Caco-2 (cell line): ENCODE data around the gene NXPH3. TPM values are rescaled to one million over a fixed set of nuclear protein-coding genes. Genes with fewer than 3 reads are reported as not detected.
A peak's percentile ranks its signal among the peaks of the same experiment; 100 is the strongest.

ENCODE experiments used
- BruUV-seq: library from RNA; stranded (reverse); fragments of 400-500 nt; replicated peaks from 2 replicates; lab custom pipeline; 2021; lab: Mats Ljungman, UMichigan
- CTCF ChIA-PET: fragments of 300-600 bp; sonication (Branson Sonifier 250); formaldehyde crosslinking; loops from one replicate; lab custom pipeline; 2022; ENCODE audit warnings: antibody characterized with exemption; lab: Charles Lee
- POLR2A ChIA-PET: fragments of 300-600 bp; sonication (Branson Sonifier 250); formaldehyde crosslinking; loops from one replicate; lab custom pipeline; 2022; ENCODE audit warnings: antibody characterized with exemption; lab: Charles Lee
- DNase-seq, 2 experiments: peaks; one replicate each; pipeline versions ENCODE4 v3.0.0 to v3.0.0-alpha.2; 2020 to 2022
- H3K27me3 ChIP-seq: replicated peaks from 2 replicates; pipeline ENCODE4 v1.6.0; 2011; ENCODE audit warnings: low read length; ENCODE audit not compliant: control insufficient read depth, insufficient read depth
- H3K36me3 ChIP-seq: 2 replicates; pipeline ENCODE4 v1.5.1; 2011; ENCODE audit warnings: low read length; ENCODE audit not compliant: control insufficient read depth, insufficient read depth
- H3K4me1 ChIP-seq: fragments of 250-450 bp; sonication (Bioruptor Pico); 2 replicates; pipeline ENCODE4 v1.5.1; 2020; ENCODE audit warnings: mild to moderate bottlenecking
- H3K4me3 ChIP-seq: 2 replicates; pipeline ENCODE4 v1.5.1; 2011; ENCODE audit warnings: low read depth, mild to moderate bottlenecking, control low read depth, low read length
- H3K9me3 ChIP-seq: fragments of 250-450 bp; sonication (Bioruptor Pico); 2 replicates; pipeline ENCODE4 v1.5.1; 2020; ENCODE audit warnings: mild to moderate bottlenecking, moderate library complexity
- H3K27ac Mint-ChIP-seq: one replicate; pipeline ENCODE4 v1.8.0; 2022; ENCODE audit warnings: mixed read lengths; ENCODE audit not compliant: unreplicated experiment
- H3K27me3 Mint-ChIP-seq: one replicate; pipeline ENCODE4 v1.8.0; 2022; ENCODE audit warnings: mixed read lengths; ENCODE audit not compliant: insufficient read depth, unreplicated experiment
- H3K36me3 Mint-ChIP-seq: one replicate; pipeline ENCODE4 v1.8.0; 2022; ENCODE audit warnings: mild to moderate bottlenecking, mixed read lengths; ENCODE audit not compliant: insufficient read depth, unreplicated experiment
- H3K4me1 Mint-ChIP-seq: one replicate; pipeline ENCODE4 v1.8.0; 2022; ENCODE audit warnings: low read depth, mixed read lengths; ENCODE audit not compliant: unreplicated experiment
- H3K4me3 Mint-ChIP-seq: one replicate; pipeline ENCODE4 v1.8.0; 2022; ENCODE audit warnings: mild to moderate bottlenecking, moderate library complexity, mixed read lengths; ENCODE audit not compliant: unreplicated experiment
- H3K9me3 Mint-ChIP-seq: one replicate; pipeline ENCODE4 v1.8.0; 2022; ENCODE audit warnings: mixed read lengths; ENCODE audit not compliant: unreplicated experiment
- CTCF ChIP-seq, 2 experiments: fragments of 200-600 bp in 1 of 2; IDR thresholded peaks; 1 replicate in 1 of 2; 2 replicates in 1 of 2; pipeline versions ENCODE4 v1.5.1 to v1.8.0; 2011 to 2022; ENCODE audit warnings: antibody characterized with exemption in 1 of 2, control low read depth in 1 of 2, inconsistent platforms in 1 of 2, low read depth in 1 of 2, low read length in 1 of 2, mild to moderate bottlenecking in 1 of 2, moderate library complexity in 1 of 2; ENCODE audit not compliant: insufficient read depth in 1 of 2, severe bottlenecking in 1 of 2, unreplicated experiment in 1 of 2
- intact Hi-C: fragments of 100-400 bp; cut with micrococcal nuclease; formaldehyde crosslinking; loops from one replicate; pipeline ENCODE4 v1.10.0; 2022; ENCODE audit not compliant: unreplicated experiment
- total RNA-seq: library from RNA; stranded (reverse); gene quantifications from 2 replicates; pipeline ENCODE4 v1.2.3, GENCODE V29; 2022

The NXPH3 gene
- total RNA-seq, 1 experiment from 2014 or later, result 2.0 TPM

GRCh38 chr17:49576088-49576916, 631 bp downstream of the NXPH3 start:
- H3K27ac Mint-ChIP-seq, result no peak overlapping the region
- no TSS peak for BruUV-seq
- POLR2A ChIA-PET, result interaction anchor here (0.7 kb wide), 1 partner anchor 133 kb away, joined by 6 read pairs; no protein-coding TSS in a partner anchor

GRCh38 chr17:49576917-49577649, 1.4 kb downstream of the NXPH3 start:
- Mint-ChIP-seq H3K4me3 (peak overlapping the region; percentile 77), H3K4me1 (peaks cover 7% of the 10 kb centered on the region), H3K27ac (no peak overlapping the region), H3K9me3 (no peaks in the 10 kb centered on the region), H3K27me3 (peaks cover 14% of the 10 kb centered on the region), H3K36me3 (peaks cover 5% of the 10 kb centered on the region)
- H3K9me3 ChIP-seq, result no peaks in the 10 kb centered on the region
- peaks cover 16% of the 10 kb centered on the region for H3K4me1 ChIP-seq
- BruUV-seq, result no TSS peak
- intact Hi-C loops, result loop anchor here (1.0 kb wide), 1 partner anchor 101 kb away; the partner anchor contains the start of gene SPOP
- H3K36me3 ChIP-seq, result no peaks in the 10 kb centered on the region
- H3K4me3 ChIP-seq, result peak overlapping the region; percentile 87
- CTCF ChIA-PET, result interaction anchor here (1.1 to 2.6 kb wide), 7 partner anchors 9 to 126 kb away, joined by 3 to 14 read pairs (median 7); no protein-coding TSS in a partner anchor
- DNase-seq, result peak in 1 of 2 experiments; percentile 47
- TF ChIP-seq CTCF (IDR thresholded peaks at IDR 0.05; ENCODE audit: insufficient read depth in 1 of 2, low read depth in 1 of 2, low read length in 1 of 2, severe bottlenecking in 1 of 2, unreplicated experiment in 1 of 2), result no peak
- POLR2A ChIA-PET, result no interaction called here
- no peaks in the 10 kb centered on the region; the same call in 1 of the 2 replicates for H3K27me3 ChIP-seq

More at GRCh38 chr17:49576088-49576916, 631 bp downstream of the NXPH3 start:
- H3K4me3 ChIP-seq, result peak overlapping the region; percentile 87
- H3K36me3 ChIP-seq, result no peaks in the 10 kb centered on the region
- no peaks in the 10 kb centered on the region; the same call in 1 of the 2 replicates for H3K27me3 ChIP-seq
- Mint-ChIP-seq H3K9me3 (no peaks in the 10 kb centered on the region), H3K27me3 (peaks cover 21% of the 10 kb centered on the region), H3K36me3 (peaks cover 5% of the 10 kb centered on the region), H3K4me1 (peaks cover 13% of the 10 kb centered on the region), H3K4me3 (peak overlapping the region; percentile 77)
- CTCF ChIA-PET, result interaction anchor here (0.5 to 2.6 kb wide), 15 partner anchors 9 to 275 kb away, joined by 3 to 14 read pairs (median 3); partner anchors contain the start of gene SLC35B1
- no peaks in the 10 kb centered on the region for H3K9me3 ChIP-seq
- DNase-seq, result peak; percentile 85 to 86
- no peak for TF ChIP-seq CTCF (IDR thresholded peaks at IDR 0.05; ENCODE audit: insufficient read depth in 1 of 2, low read depth in 1 of 2, low read length in 1 of 2, severe bottlenecking in 1 of 2, unreplicated experiment in 1 of 2)
- H3K4me1 ChIP-seq, result peaks cover 16% of the 10 kb centered on the region
- intact Hi-C loops, result loop anchor here (1.0 kb wide), 1 partner anchor 102 kb away; the partner anchor contains the start of gene SPOP

GRCh38 chr17:49577650-49577934, 1.9 kb downstream of the NXPH3 start:
- peaks cover 5% of the 10 kb centered on the region for H3K36me3 Mint-ChIP-seq
- H3K9me3 Mint-ChIP-seq, result no peaks in the 10 kb centered on the region
- peaks cover 12% of the 10 kb centered on the region for H3K27me3 Mint-ChIP-seq
- no peak overlapping the region for H3K27ac Mint-ChIP-seq
- Histone ChIP-seq H3K4me1 (peaks cover 16% of the 10 kb centered on the region), H3K36me3 (no peaks in the 10 kb centered on the region), H3K27me3 (no peaks in the 10 kb centered on the region; the same call in 1 of the 2 replicates), H3K9me3 (no peaks in the 10 kb centered on the region), H3K4me3 (no peak overlapping the region)
- peak overlapping the region; percentile 77 for H3K4me3 Mint-ChIP-seq
- intact Hi-C loops, result no loop called here
- H3K4me1 Mint-ChIP-seq, result peaks cover 7% of the 10 kb centered on the region
- POLR2A ChIA-PET, result no interaction called here
- BruUV-seq, result no TSS peak
- CTCF ChIA-PET, result interaction anchor here (1.4 to 2.6 kb wide), 3 partner anchors 10 to 41 kb away, joined by 3 to 10 read pairs (median 5); no protein-coding TSS in a partner anchor
- no peak for DNase-seq
- no peak for TF ChIP-seq CTCF (IDR thresholded peaks at IDR 0.05; ENCODE audit: insufficient read depth in 1 of 2, low read depth in 1 of 2, low read length in 1 of 2, severe bottlenecking in 1 of 2, unreplicated experiment in 1 of 2)
